GM12891 (cell line): ENCODE measurements around the gene TNKS2.

Source experiments
- POLR2A ChIP-seq: IDR thresholded peaks from 2 replicates; pipeline ENCODE4 v1.6.1; 2011; ENCODE audit warnings: low read depth, low read length, control low read depth
- POLR2AphosphoS5 ChIP-seq: IDR thresholded peaks from 2 replicates; pipeline ENCODE4 v1.6.1; 2011; ENCODE audit warnings: low read depth, low read length, control low read depth
- SPI1 ChIP-seq: IDR thresholded peaks from 2 replicates; pipeline ENCODE4 v1.6.1; 2011; ENCODE audit warnings: low read depth, low read length, control low read depth
- TAF1 ChIP-seq: IDR thresholded peaks from 2 replicates; pipeline ENCODE4 v1.6.1; 2011; ENCODE audit warnings: low read depth, low read length, control low read depth

DNA sequence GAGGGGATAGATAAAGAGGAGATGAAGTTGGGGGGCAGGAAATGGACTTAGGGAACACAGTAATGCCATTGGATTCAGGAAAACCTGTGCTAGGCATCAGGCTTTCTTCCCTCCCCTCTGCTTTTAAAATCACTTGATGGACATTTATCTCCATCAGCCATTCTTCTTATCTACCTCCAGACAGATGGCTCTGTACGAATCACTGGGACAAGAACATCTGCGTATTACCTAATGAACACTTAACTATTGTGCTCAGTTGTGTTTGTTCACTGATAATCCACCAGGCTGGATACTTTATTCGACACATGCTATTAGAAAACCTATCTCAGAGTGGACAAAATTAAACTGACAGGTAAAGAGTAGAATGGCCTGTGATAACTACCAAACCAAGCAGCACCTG, 40.0 kb downstream of the TNKS2 start:
- TF ChIP-seq POLR2A = no peak
- no peak for TF ChIP-seq POLR2AphosphoS5
- no peak for TF ChIP-seq TAF1
- no peak for TF ChIP-seq SPI1
